Esophagus muscularis mucosa (tissue), 4 donors: ENCODE data around the gene SLC25A26. TPM values are rescaled to one million over a fixed set of nuclear protein-coding genes. Genes with fewer than 3 reads are reported as not detected.

Experiments
- DNase-seq: peaks from one replicate; pipeline ENCODE4 v3.0.0-alpha.2; 2017; ENCODE audit errors: extremely low spot score
- H3K27ac ChIP-seq, 4 donors: fragments of 200-600 bp; sonication (generic); replicated peaks in 1 of 4; 1 replicate in 3 of 4; 2 replicates in 1 of 4; pipeline ENCODE4 v1.5.1; 2016 to 2019; ENCODE audit warnings: mild to moderate bottlenecking in 1 of 4
- H3K27me3 ChIP-seq, 4 donors: fragments of 200-600 bp; sonication (generic); one replicate each; pipeline versions ENCODE4 v1.5.1 to v1.6.0; 2016 to 2019
- H3K36me3 ChIP-seq, 4 donors: fragments of 200-600 bp; sonication (generic); one replicate each; pipeline ENCODE4 v1.5.1; 2016 to 2019
- H3K4me1 ChIP-seq, 4 donors: fragments of 200-600 bp; sonication (generic); one replicate each; pipeline ENCODE4 v1.5.1; 2016 to 2019
- H3K4me3 ChIP-seq, 4 donors: fragments of 200-600 bp; sonication (generic); 1 replicate in 2 of 4; 2 replicates in 2 of 4; pipeline ENCODE4 v1.5.1; 2016 to 2019; ENCODE audit warnings: mild to moderate bottlenecking in 4 of 4, moderate library complexity in 1 of 4
- H3K9me3 ChIP-seq, 4 donors: fragments of 200-600 bp; sonication (generic); 1 replicate in 3 of 4; 2 replicates in 1 of 4; pipeline ENCODE4 v1.5.1; 2016 to 2019
- CTCF ChIP-seq, 3 experiments: fragments of 200-600 bp in 2 of 3; fragments of 450-650 bp in 1 of 3; sonication (generic) in 2 of 3; IDR thresholded peaks; one replicate each; pipeline ENCODE4 v1.5.1; 2017 to 2019; ENCODE audit warnings: antibody characterized with exemption in 3 of 3, mild to moderate bottlenecking in 2 of 3, moderate library complexity in 1 of 3
- EP300 ChIP-seq: sonication (generic); formaldehyde crosslinking; IDR thresholded peaks from one replicate; pipeline ENCODE4 v1.6.1; 2017; ENCODE audit warnings: antibody characterized with exemption
- POLR2A ChIP-seq: fragments of 450-650 bp; IDR thresholded peaks from one replicate; pipeline ENCODE4 v1.6.1; 2017; ENCODE audit warnings: antibody characterized with exemption, moderate library complexity, mild to moderate bottlenecking, low read depth
- POLR2AphosphoS5 ChIP-seq, 2 donors: sonication (generic); formaldehyde crosslinking; IDR thresholded peaks; one replicate each; pipeline ENCODE4 v1.6.1; 2017; ENCODE audit warnings: antibody characterized with exemption in 2 of 2
- whole genome bisulfite sequencing: methylation state at CpG from one replicate; pipeline ENCODE4 v1.1.5; 2018; 5-methylcytosine and 5-hydroxymethylcytosine counted together
- intact Hi-C: fragments of 100-400 bp; cut with DNase I; formaldehyde crosslinking; loops from one replicate; pipeline ENCODE4 v1.15.1; 2023
- total RNA-seq, 4 donors: library from RNA; depleted of rRNA; stranded (reverse); fragments of >200 nt; gene quantifications; one replicate each; pipeline versions ENCODE4 v1.1.0 to v1.2.1, GENCODE V29; 2016

SLC25A26 gene
- total RNA-seq, 4 donors from 2014 or later: 23.0 to 39.0 (median 26.0) TPM

GRCh38 chr3:66363148-66363547 lies 142.3 kb downstream of the SLC25A26 start:
- Histone ChIP-seq H3K27me3 (no peaks in the 10 kb centered on the region), H3K9me3 (no peaks in the 10 kb centered on the region), H3K4me3 (no peak overlapping the region), H3K36me3 (no peaks in the 10 kb centered on the region), H3K27ac (no peak overlapping the region), H3K4me1 (peaks cover 0 to 19% (median 10%) of the 10 kb centered on the region in 4 donors)
- no peak for TF ChIP-seq POLR2AphosphoS5 (IDR thresholded peaks at IDR 0.05)
- DNase-seq: no peak
- intact Hi-C loops: no loop called here
- WGBS: 88% methylated on average over 6 of the region's 6 CpGs

- DNase-seq: no peak
- H3K9me3 ChIP-seq: no peaks in the 10 kb centered on the region
- H3K27ac ChIP-seq: no peak overlapping the region
- TF ChIP-seq CTCF (IDR thresholded peaks at IDR 0.05): no peak
- TF ChIP-seq POLR2A: no peak
- no peak for TF ChIP-seq POLR2AphosphoS5 (IDR thresholded peaks at IDR 0.05)
- TF ChIP-seq EP300: no peak
- H3K36me3 ChIP-seq: peaks cover 0 to 2% (median 0%) of the 10 kb centered on the region in 4 donors
- no peaks in the 10 kb centered on the region for H3K27me3 ChIP-seq
- H3K4me3 ChIP-seq: no peak overlapping the region
- 84% methylated on average over 5 of the region's 5 CpGs for WGBS
- H3K4me1 ChIP-seq: peaks cover 0 to 19% (median 10%) of the 10 kb centered on the region in 4 donors
- intact Hi-C loops: no loop called here
These were observed 144.3 kb downstream of the SLC25A26 start for GRCh38 chr3:66365080-66365479.

- intact Hi-C loops: no loop called here
These were observed 145.9 kb downstream of the SLC25A26 start for GRCh38 chr3:66366747-66367146.

GRCh38 chr3:66367979-66368378 lies 147.2 kb downstream of the SLC25A26 start:
- TF ChIP-seq CTCF (IDR thresholded peaks at IDR 0.05) (no peak), EP300 (no peak), POLR2AphosphoS5 (IDR thresholded peaks at IDR 0.05) (no peak), POLR2A (no peak)
- Histone ChIP-seq H3K36me3 (peaks cover 0 to 17% (median 0%) of the 10 kb centered on the region in 4 donors), H3K4me3 (no peak overlapping the region), H3K4me1 (peaks cover 0 to 7% (median 3%) of the 10 kb centered on the region in 4 donors), H3K9me3 (no peaks in the 10 kb centered on the region), H3K27me3 (no peaks in the 10 kb centered on the region), H3K27ac (no peak overlapping the region)
- WGBS: 86% methylated on average over 3 of the region's 3 CpGs
- intact Hi-C loops: no loop called here
- no peak for DNase-seq

More at GRCh38 chr3:66366747-66367146, 145.9 kb downstream of the SLC25A26 start:
- H3K4me1 ChIP-seq: peaks cover 0 to 18% (median 10%) of the 10 kb centered on the region in 4 donors
- TF ChIP-seq POLR2AphosphoS5 (IDR thresholded peaks at IDR 0.05) (no peak), CTCF (IDR thresholded peaks at IDR 0.05) (no peak), EP300 (no peak), POLR2A (no peak)
- H3K9me3 ChIP-seq: no peaks in the 10 kb centered on the region
- peaks cover 0 to 17% (median 0%) of the 10 kb centered on the region in 4 donors for H3K36me3 ChIP-seq
- DNase-seq: no peak
- 97% methylated on average over 7 of the region's 7 CpGs for WGBS
- H3K27me3 ChIP-seq: no peaks in the 10 kb centered on the region
- no peak overlapping the region for H3K27ac ChIP-seq
- no peak overlapping the region for H3K4me3 ChIP-seq

GRCh38 chr3:66370179-66370578 lies 149.4 kb downstream of the SLC25A26 start:
- Histone ChIP-seq H3K4me1 (no peaks in the 10 kb centered on the region), H3K27me3 (no peaks in the 10 kb centered on the region), H3K36me3 (peaks cover 0 to 30% (median 6%) of the 10 kb centered on the region in 4 donors), H3K4me3 (no peak overlapping the region), H3K9me3 (no peaks in the 10 kb centered on the region), H3K27ac (no peak overlapping the region)
- no peak for DNase-seq
- intact Hi-C loops: no loop called here
- TF ChIP-seq CTCF (IDR thresholded peaks at IDR 0.05): no peak
- TF ChIP-seq POLR2A: no peak
- no peak for TF ChIP-seq POLR2AphosphoS5 (IDR thresholded peaks at IDR 0.05)
- TF ChIP-seq EP300: no peak
- WGBS: 94% methylated on average over 7 of the region's 7 CpGs
